ENCODE measurements around the gene IMMT.

Gene IMMT

GRCh38 chr2:86138736-86139625 is 56.3 kb downstream of the IMMT start:
- Histone ChIP-seq H4K8ac (ENCODE audit: low read length) (no peak overlapping the region), H2AFZ (ENCODE audit: low read depth, low read length) (no peak overlapping the region), H3K18ac (ENCODE audit: low read depth in 1 of 2, low read length in 2 of 2) (no peak overlapping the region), H3K14ac (ENCODE audit: low read length in 2 of 2) (no peak overlapping the region), H2BK15ac (ENCODE audit: low read depth, poor library complexity, severe bottlenecking) (no peak overlapping the region), H3K23ac (ENCODE audit: low read length in 2 of 2) (no peak overlapping the region), H3K4me2 (ENCODE audit: low read length, poor library complexity, severe bottlenecking) (no peak overlapping the region), H2BK12ac (ENCODE audit: low read length in 2 of 2) (no peak overlapping the region), H3K27ac (ENCODE audit: low read length, poor library complexity, severe bottlenecking) (no peak overlapping the region), H2BK5ac (ENCODE audit: low read depth, low read length, poor library complexity, severe bottlenecking) (no peak overlapping the region), H3K4me1 (ENCODE audit: control insufficient read depth, insufficient read depth, low read depth, low read length) (no peaks in the 10 kb centered on the region), H3K27me3 (ENCODE audit: control insufficient read depth in 1 of 2, insufficient read depth in 1 of 2, low read length in 2 of 2) (no peaks in the 10 kb centered on the region), H4K91ac (ENCODE audit: low read length) (no peak overlapping the region), H3K36me3 (ENCODE audit: control insufficient read depth in 1 of 2, insufficient read depth in 2 of 2, low read depth in 1 of 2, low read length in 2 of 2) (peaks cover 27 to 97% of the 10 kb centered on the region in 2 experiments), H3K4me3 (ENCODE audit: insufficient read depth in 1 of 2, low read depth in 1 of 2, low read length in 2 of 2) (no peak overlapping the region), H2AK5ac (ENCODE audit: low read length, severe bottlenecking) (no peak overlapping the region), H3K79me1 (replicated peaks; ENCODE audit: low read length, poor library complexity, severe bottlenecking) (peaks cover 7% of the 10 kb centered on the region), H3K9me3 (ENCODE audit: control insufficient read depth, low read length) (no peaks in the 10 kb centered on the region), H3K4ac (ENCODE audit: low read depth in 1 of 2, low read length in 2 of 2) (no peak overlapping the region), H3K9ac (ENCODE audit: low read length) (no peak overlapping the region), H2BK120ac (ENCODE audit: low read depth, low read length) (no peak overlapping the region)
- over 99% methylated on average over 7 of the region's 7 CpGs for WGBS
- no peak for DNase-seq

- no peaks in the 10 kb centered on the region for H3K4me1 ChIP-seq (ENCODE audit: control insufficient read depth, insufficient read depth, low read depth, low read length)
- no peak overlapping the region for H3K27ac ChIP-seq (ENCODE audit: low read length, poor library complexity, severe bottlenecking)
- DNase-seq = no peak
- H3K9ac ChIP-seq (ENCODE audit: low read length) = no peak overlapping the region
- H2AK5ac ChIP-seq (ENCODE audit: low read length, severe bottlenecking) = no peak overlapping the region
- WGBS = 98% methylated on average over 2 of the region's 2 CpGs
- H2AFZ ChIP-seq (ENCODE audit: low read depth, low read length) = no peak overlapping the region
- H3K36me3 ChIP-seq (ENCODE audit: control insufficient read depth in 1 of 2, insufficient read depth in 2 of 2, low read depth in 1 of 2, low read length in 2 of 2) = peaks cover 31 to 100% of the 10 kb centered on the region in 2 experiments
- no peak overlapping the region for H4K8ac ChIP-seq (ENCODE audit: low read length)
- H2BK15ac ChIP-seq (ENCODE audit: low read depth, poor library complexity, severe bottlenecking) = no peak overlapping the region
- no peak overlapping the region for H3K14ac ChIP-seq (ENCODE audit: low read length in 2 of 2)
- H4K91ac ChIP-seq (ENCODE audit: low read length) = no peak overlapping the region
- no peak overlapping the region for H3K4ac ChIP-seq (ENCODE audit: low read depth in 1 of 2, low read length in 2 of 2)
- H3K79me1 ChIP-seq (replicated peaks; ENCODE audit: low read length, poor library complexity, severe bottlenecking) = peaks cover 7% of the 10 kb centered on the region
- H3K4me3 ChIP-seq (ENCODE audit: insufficient read depth in 1 of 2, low read depth in 1 of 2, low read length in 2 of 2) = no peak overlapping the region
- no peak overlapping the region for H3K4me2 ChIP-seq (ENCODE audit: low read length, poor library complexity, severe bottlenecking)
- H3K18ac ChIP-seq (ENCODE audit: low read depth in 1 of 2, low read length in 2 of 2) = no peak overlapping the region
- no peaks in the 10 kb centered on the region for H3K27me3 ChIP-seq (ENCODE audit: control insufficient read depth in 1 of 2, insufficient read depth in 1 of 2, low read length in 2 of 2)
- H3K9me3 ChIP-seq (ENCODE audit: control insufficient read depth, low read length) = no peaks in the 10 kb centered on the region
- no peak overlapping the region for H2BK120ac ChIP-seq (ENCODE audit: low read depth, low read length)
- H2BK5ac ChIP-seq (ENCODE audit: low read depth, low read length, poor library complexity, severe bottlenecking) = no peak overlapping the region
- no peak overlapping the region for H3K23ac ChIP-seq (ENCODE audit: low read length in 2 of 2)
- no peak overlapping the region for H2BK12ac ChIP-seq (ENCODE audit: low read length in 2 of 2)
Measured at GRCh38 chr2:86136141-86136540, 59.1 kb downstream of the IMMT start.

- Histone ChIP-seq H3K14ac (ENCODE audit: low read length in 2 of 2) (no peak overlapping the region), H3K79me1 (replicated peaks; ENCODE audit: low read length, poor library complexity, severe bottlenecking) (peaks cover 7% of the 10 kb centered on the region), H2BK15ac (ENCODE audit: low read depth, poor library complexity, severe bottlenecking) (no peak overlapping the region), H3K23ac (ENCODE audit: low read length in 2 of 2) (no peak overlapping the region), H2BK12ac (ENCODE audit: low read length in 2 of 2) (no peak overlapping the region), H3K4me1 (ENCODE audit: control insufficient read depth, insufficient read depth, low read depth, low read length) (no peaks in the 10 kb centered on the region), H3K4ac (ENCODE audit: low read depth in 1 of 2, low read length in 2 of 2) (no peak overlapping the region), H3K9ac (ENCODE audit: low read length) (no peak overlapping the region), H4K91ac (ENCODE audit: low read length) (no peak overlapping the region), H2AK5ac (ENCODE audit: low read length, severe bottlenecking) (no peak overlapping the region), H2BK120ac (ENCODE audit: low read depth, low read length) (no peak overlapping the region), H3K9me3 (ENCODE audit: control insufficient read depth, low read length) (no peaks in the 10 kb centered on the region), H3K27me3 (ENCODE audit: control insufficient read depth in 1 of 2, insufficient read depth in 1 of 2, low read length in 2 of 2) (no peaks in the 10 kb centered on the region), H3K27ac (ENCODE audit: low read length, poor library complexity, severe bottlenecking) (no peak overlapping the region), H3K4me2 (ENCODE audit: low read length, poor library complexity, severe bottlenecking) (no peak overlapping the region), H3K18ac (ENCODE audit: low read depth in 1 of 2, low read length in 2 of 2) (no peak overlapping the region), H2AFZ (ENCODE audit: low read depth, low read length) (no peak overlapping the region), H3K4me3 (ENCODE audit: insufficient read depth in 1 of 2, low read depth in 1 of 2, low read length in 2 of 2) (no peak overlapping the region), H3K36me3 (ENCODE audit: control insufficient read depth in 1 of 2, insufficient read depth in 2 of 2, low read depth in 1 of 2, low read length in 2 of 2) (peaks cover 29 to 100% of the 10 kb centered on the region in 2 experiments), H4K8ac (ENCODE audit: low read length) (no peak overlapping the region), H2BK5ac (ENCODE audit: low read depth, low read length, poor library complexity, severe bottlenecking) (no peak overlapping the region)
- DNase-seq = no peak
- WGBS = 92% methylated on average over 5 of the region's 5 CpGs
Measured at GRCh38 chr2:86135653-86136052, 59.6 kb downstream of the IMMT start.

GRCh38 chr2:86134709-86135108 is 60.6 kb downstream of the IMMT start:
- no peak overlapping the region for H3K4ac ChIP-seq (ENCODE audit: low read depth in 1 of 2, low read length in 2 of 2)
- WGBS = 94% methylated on average over 4 of the region's 4 CpGs
- no peak overlapping the region for H4K91ac ChIP-seq (ENCODE audit: low read length)
- H2BK120ac ChIP-seq (ENCODE audit: low read depth, low read length) = no peak overlapping the region
- no peak overlapping the region for H2AFZ ChIP-seq (ENCODE audit: low read depth, low read length)
- no peak overlapping the region for H2BK12ac ChIP-seq (ENCODE audit: low read length in 2 of 2)
- H3K4me1 ChIP-seq (ENCODE audit: control insufficient read depth, insufficient read depth, low read depth, low read length) = no peaks in the 10 kb centered on the region
- no peak overlapping the region for H2AK5ac ChIP-seq (ENCODE audit: low read length, severe bottlenecking)
- H3K27ac ChIP-seq (ENCODE audit: low read length, poor library complexity, severe bottlenecking) = no peak overlapping the region
- no peak overlapping the region for H3K4me3 ChIP-seq (ENCODE audit: insufficient read depth in 1 of 2, low read depth in 1 of 2, low read length in 2 of 2)
- H3K4me2 ChIP-seq (ENCODE audit: low read length, poor library complexity, severe bottlenecking) = no peak overlapping the region
- no peak overlapping the region for H4K8ac ChIP-seq (ENCODE audit: low read length)
- no peak overlapping the region for H2BK5ac ChIP-seq (ENCODE audit: low read depth, low read length, poor library complexity, severe bottlenecking)
- no peak overlapping the region for H2BK15ac ChIP-seq (ENCODE audit: low read depth, poor library complexity, severe bottlenecking)
- H3K79me1 ChIP-seq (replicated peaks; ENCODE audit: low read length, poor library complexity, severe bottlenecking) = peaks cover 12% of the 10 kb centered on the region
- H3K14ac ChIP-seq (ENCODE audit: low read length in 2 of 2) = no peak overlapping the region
- H3K23ac ChIP-seq (ENCODE audit: low read length in 2 of 2) = no peak overlapping the region
- no peaks in the 10 kb centered on the region for H3K27me3 ChIP-seq (ENCODE audit: control insufficient read depth in 1 of 2, insufficient read depth in 1 of 2, low read length in 2 of 2)
- no peak overlapping the region for H3K9ac ChIP-seq (ENCODE audit: low read length)
- peaks cover 36 to 98% of the 10 kb centered on the region in 2 experiments for H3K36me3 ChIP-seq (ENCODE audit: control insufficient read depth in 1 of 2, insufficient read depth in 2 of 2, low read depth in 1 of 2, low read length in 2 of 2)
- H3K9me3 ChIP-seq (ENCODE audit: control insufficient read depth, low read length) = no peaks in the 10 kb centered on the region
- no peak for DNase-seq
- H3K18ac ChIP-seq (ENCODE audit: low read depth in 1 of 2, low read length in 2 of 2) = no peak overlapping the region
